ENCODE measurements around the gene SREBF1.
"Not testable (repeated sequence)": the region's sequence is repeated elsewhere in the genome, so short reads cannot be mapped to it uniquely, and the experiment has no call there.

SREBF1 gene

DNA sequence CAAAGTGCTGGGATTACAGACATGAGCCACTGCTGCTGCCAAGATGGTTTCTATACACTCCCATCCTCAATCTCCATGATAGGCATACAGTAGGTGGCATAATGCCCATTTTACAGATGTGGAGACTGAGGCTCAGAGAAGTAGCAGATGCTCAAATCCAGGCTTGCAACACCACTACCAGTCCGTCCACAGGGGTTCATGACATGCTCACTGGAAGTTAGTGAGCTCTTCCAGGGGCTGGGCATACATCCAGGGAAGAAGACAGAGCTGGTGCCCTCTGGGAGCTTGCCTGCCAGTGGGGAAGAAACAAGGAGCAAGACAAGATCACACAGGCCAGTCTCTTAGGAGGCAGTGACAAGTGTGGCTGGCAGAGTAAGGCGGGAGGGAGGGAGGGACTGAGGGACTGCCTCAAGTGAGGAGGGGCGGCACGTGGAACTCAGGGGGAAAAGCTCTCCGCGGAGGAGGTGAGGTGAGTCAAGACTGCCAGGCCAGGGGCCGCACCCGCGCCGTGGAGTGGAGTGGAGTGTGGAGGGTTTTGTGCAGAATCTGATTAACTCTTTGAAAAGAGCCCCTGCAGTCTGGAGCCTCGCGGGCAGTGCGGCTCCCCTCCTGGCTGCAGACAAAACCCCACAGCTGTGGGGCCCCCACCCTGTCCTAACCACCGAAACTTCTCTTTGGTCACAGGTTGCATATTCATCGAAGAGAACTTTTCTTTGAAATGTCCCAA is 27.9 kb downstream of the SREBF1 start:
- Histone ChIP-seq H3K27me3 (ENCODE audit: control insufficient read depth in 1 of 2, insufficient read depth in 2 of 2, low read length in 2 of 2) (no peaks in the 10 kb centered on the region), H3K4me3 (ENCODE audit: low read length in 2 of 2) (no peak overlapping the region), H3K9ac (ENCODE audit: low read length in 2 of 2) (no peak overlapping the region), H3K4me1 (ENCODE audit: control insufficient read depth, insufficient read depth, low read length) (peaks cover 44% of the 10 kb centered on the region), H3K9me3 (ENCODE audit: control insufficient read depth in 2 of 2, low read length in 2 of 2) (no peaks in the 10 kb centered on the region), H3K27ac (ENCODE audit: low read length) (no peak overlapping the region), H3K36me3 (ENCODE audit: control insufficient read depth in 2 of 2, insufficient read depth in 2 of 2, low read length in 2 of 2) (peaks cover 7 to 25% of the 10 kb centered on the region in 2 donors)

GRCh38 chr17:17808200-17808599 is 28.6 kb downstream of the SREBF1 start:
- H3K9ac ChIP-seq (ENCODE audit: low read length in 2 of 2); H3K4me3 ChIP-seq (ENCODE audit: low read length in 2 of 2); H3K27me3 ChIP-seq (ENCODE audit: control insufficient read depth in 1 of 2, insufficient read depth in 2 of 2, low read length in 2 of 2); H3K27ac ChIP-seq (ENCODE audit: low read length); H3K9me3 ChIP-seq (ENCODE audit: control insufficient read depth in 2 of 2, low read length in 2 of 2): not testable (repeated sequence)
- Histone ChIP-seq H3K4me1 (ENCODE audit: control insufficient read depth, insufficient read depth, low read length) (peaks cover 44% of the 10 kb centered on the region), H3K36me3 (ENCODE audit: control insufficient read depth in 2 of 2, insufficient read depth in 2 of 2, low read length in 2 of 2) (peaks cover 9 to 27% of the 10 kb centered on the region in 2 donors)

DNA sequence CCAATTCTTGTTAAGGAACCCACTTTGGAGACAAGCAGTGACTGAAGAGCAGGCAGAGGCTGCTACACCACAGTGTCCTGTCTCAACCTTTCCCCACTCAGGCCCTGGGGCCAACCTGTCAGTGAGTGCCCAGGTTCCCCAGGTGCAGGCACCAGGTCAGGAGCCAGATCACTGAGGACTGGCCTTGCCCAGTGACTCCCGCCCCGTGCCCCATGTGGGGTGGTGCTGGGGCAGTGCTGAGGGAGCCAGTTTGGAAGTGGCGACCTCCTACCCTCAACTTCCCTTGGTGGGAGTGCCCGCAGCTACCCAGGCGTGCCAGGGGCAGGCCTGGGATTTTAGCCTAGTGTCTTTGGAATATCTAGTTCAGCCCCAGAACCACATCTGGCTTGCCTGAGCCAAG is 29.3 kb downstream of the SREBF1 start:
- Histone ChIP-seq H3K9me3 (ENCODE audit: control insufficient read depth in 2 of 2, low read length in 2 of 2) (no peaks in the 10 kb centered on the region), H3K27ac (ENCODE audit: low read length) (no peak overlapping the region), H3K4me1 (ENCODE audit: control insufficient read depth, insufficient read depth, low read length) (peaks cover 40% of the 10 kb centered on the region), H3K27me3 (ENCODE audit: control insufficient read depth in 1 of 2, insufficient read depth in 2 of 2, low read length in 2 of 2) (no peaks in the 10 kb centered on the region), H3K4me3 (ENCODE audit: low read length in 2 of 2) (no peak overlapping the region), H3K9ac (ENCODE audit: low read length in 2 of 2) (no peak overlapping the region), H3K36me3 (ENCODE audit: control insufficient read depth in 2 of 2, insufficient read depth in 2 of 2, low read length in 2 of 2) (peaks cover 5 to 25% of the 10 kb centered on the region in 2 donors)

DNA sequence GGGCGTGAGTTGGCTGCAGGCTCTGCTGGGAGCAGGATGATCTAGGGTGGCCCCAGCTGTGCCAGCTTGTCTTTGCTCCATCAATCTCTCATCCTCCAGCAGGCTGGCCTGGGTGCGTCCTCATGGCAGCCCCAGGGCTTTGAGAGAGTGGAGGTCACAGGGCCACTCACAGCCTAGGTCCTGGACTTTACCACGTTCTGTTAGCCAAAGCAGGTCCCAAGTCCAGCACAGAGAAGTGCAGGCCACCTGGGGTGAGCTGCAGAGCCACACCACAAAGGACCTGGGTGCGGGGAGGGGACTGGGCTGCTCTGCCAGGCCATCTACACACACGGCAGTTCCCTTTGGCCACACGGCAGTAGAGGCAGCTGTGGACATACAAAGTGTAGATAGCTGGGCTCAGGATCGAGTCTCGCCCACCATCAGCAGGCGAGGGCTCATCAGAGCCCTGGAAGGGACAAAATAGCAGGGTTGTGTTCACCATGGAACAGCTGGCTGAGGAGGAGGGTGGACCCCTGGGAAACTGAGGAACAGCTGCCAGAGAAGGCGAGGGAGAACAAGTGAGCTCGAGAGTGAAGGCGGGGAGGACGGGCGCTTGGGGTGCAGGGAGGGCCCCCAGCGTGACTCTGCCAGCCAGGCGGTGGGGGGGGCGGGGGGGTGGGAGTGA is 30.0 kb downstream of the SREBF1 start:
- Histone ChIP-seq H3K36me3 (ENCODE audit: control insufficient read depth in 2 of 2, insufficient read depth in 2 of 2, low read length in 2 of 2) (peaks cover 5 to 27% of the 10 kb centered on the region in 2 donors), H3K4me3 (ENCODE audit: low read length in 2 of 2) (no peak overlapping the region), H3K4me1 (ENCODE audit: control insufficient read depth, insufficient read depth, low read length) (peaks cover 33% of the 10 kb centered on the region), H3K27me3 (ENCODE audit: control insufficient read depth in 1 of 2, insufficient read depth in 2 of 2, low read length in 2 of 2) (no peaks in the 10 kb centered on the region), H3K9me3 (ENCODE audit: control insufficient read depth in 2 of 2, low read length in 2 of 2) (no peaks in the 10 kb centered on the region), H3K9ac (ENCODE audit: low read length in 2 of 2) (no peak overlapping the region), H3K27ac (ENCODE audit: low read length) (no peak overlapping the region)

GRCh38 chr17:17806035-17806434 is 30.8 kb downstream of the SREBF1 start:
- Histone ChIP-seq H3K4me1 (ENCODE audit: control insufficient read depth, insufficient read depth, low read length) (peaks cover 26% of the 10 kb centered on the region), H3K27ac (ENCODE audit: low read length) (no peak overlapping the region), H3K4me3 (ENCODE audit: low read length in 2 of 2) (no peak overlapping the region), H3K9ac (ENCODE audit: low read length in 2 of 2) (no peak overlapping the region), H3K36me3 (ENCODE audit: control insufficient read depth in 2 of 2, insufficient read depth in 2 of 2, low read length in 2 of 2) (peaks cover 5 to 27% of the 10 kb centered on the region in 2 donors), H3K9me3 (ENCODE audit: control insufficient read depth in 2 of 2, low read length in 2 of 2) (no peaks in the 10 kb centered on the region), H3K27me3 (ENCODE audit: control insufficient read depth in 1 of 2, insufficient read depth in 2 of 2, low read length in 2 of 2) (no peaks in the 10 kb centered on the region)

GRCh38 chr17:17805575-17805974 is 31.2 kb downstream of the SREBF1 start:
- no peaks in the 10 kb centered on the region for H3K27me3 ChIP-seq (ENCODE audit: control insufficient read depth in 1 of 2, insufficient read depth in 2 of 2, low read length in 2 of 2)
- H3K4me3 ChIP-seq (ENCODE audit: low read length in 2 of 2), result no peak overlapping the region
- no peak overlapping the region for H3K9ac ChIP-seq (ENCODE audit: low read length in 2 of 2)
- peaks cover 5 to 27% of the 10 kb centered on the region in 2 donors for H3K36me3 ChIP-seq (ENCODE audit: control insufficient read depth in 2 of 2, insufficient read depth in 2 of 2, low read length in 2 of 2)
- no peak overlapping the region for H3K27ac ChIP-seq (ENCODE audit: low read length)
- H3K9me3 ChIP-seq (ENCODE audit: control insufficient read depth in 2 of 2, low read length in 2 of 2), result no peaks in the 10 kb centered on the region
- H3K4me1 ChIP-seq (ENCODE audit: control insufficient read depth, insufficient read depth, low read length), result peaks cover 24% of the 10 kb centered on the region

DNA sequence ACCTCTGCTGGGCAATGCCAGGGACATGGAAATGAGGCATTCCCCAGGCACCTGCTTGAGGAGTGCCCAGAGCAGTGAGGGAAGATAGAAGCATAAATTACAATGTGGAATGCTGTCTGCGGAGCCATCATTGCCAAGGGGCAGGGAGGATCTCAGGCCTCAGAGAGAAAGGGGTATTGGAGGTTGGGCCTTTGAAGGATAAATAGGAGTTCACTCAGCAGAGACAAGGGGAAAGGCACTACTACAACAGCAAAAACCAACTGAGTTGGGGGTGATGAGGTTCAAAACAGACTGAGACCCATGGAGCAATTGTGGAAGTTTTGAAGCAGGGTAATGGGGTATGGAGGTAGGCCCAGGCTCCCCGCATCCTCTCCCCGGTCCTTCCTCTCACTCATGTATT is 32.8 kb downstream of the SREBF1 start:
- Histone ChIP-seq H3K27ac (ENCODE audit: low read length) (no peak overlapping the region), H3K4me3 (ENCODE audit: low read length in 2 of 2) (no peak overlapping the region), H3K27me3 (ENCODE audit: control insufficient read depth in 1 of 2, insufficient read depth in 2 of 2, low read length in 2 of 2) (no peaks in the 10 kb centered on the region), H3K9me3 (ENCODE audit: control insufficient read depth in 2 of 2, low read length in 2 of 2) (no peaks in the 10 kb centered on the region), H3K4me1 (ENCODE audit: control insufficient read depth, insufficient read depth, low read length) (peaks cover 20% of the 10 kb centered on the region), H3K36me3 (ENCODE audit: control insufficient read depth in 2 of 2, insufficient read depth in 2 of 2, low read length in 2 of 2) (peaks cover 6 to 28% of the 10 kb centered on the region in 2 donors), H3K9ac (ENCODE audit: low read length in 2 of 2) (no peak overlapping the region)

GRCh38 chr17:17801800-17802481 is 34.8 kb downstream of the SREBF1 start:
- H3K36me3 ChIP-seq (ENCODE audit: control insufficient read depth in 2 of 2, insufficient read depth in 2 of 2, low read length in 2 of 2), result peaks cover 7 to 29% of the 10 kb centered on the region in 2 donors
- H3K27me3 ChIP-seq (ENCODE audit: control insufficient read depth in 1 of 2, insufficient read depth in 2 of 2, low read length in 2 of 2), result no peaks in the 10 kb centered on the region
- H3K9ac ChIP-seq (ENCODE audit: low read length in 2 of 2), result no peak overlapping the region
- no peak overlapping the region for H3K27ac ChIP-seq (ENCODE audit: low read length)
- no peak overlapping the region for H3K4me3 ChIP-seq (ENCODE audit: low read length in 2 of 2)
- H3K4me1 ChIP-seq (ENCODE audit: control insufficient read depth, insufficient read depth, low read length), result peaks cover 18% of the 10 kb centered on the region
- no peaks in the 10 kb centered on the region for H3K9me3 ChIP-seq (ENCODE audit: control insufficient read depth in 2 of 2, low read length in 2 of 2)

GRCh38 chr17:17800504-17801021 is 36.2 kb downstream of the SREBF1 start:
- no peak overlapping the region for H3K4me3 ChIP-seq (ENCODE audit: low read length in 2 of 2)
- H3K4me1 ChIP-seq (ENCODE audit: control insufficient read depth, insufficient read depth, low read length), result peaks cover 12% of the 10 kb centered on the region
- no peak overlapping the region for H3K9ac ChIP-seq (ENCODE audit: low read length in 2 of 2)
- H3K27me3 ChIP-seq (ENCODE audit: control insufficient read depth in 1 of 2, insufficient read depth in 2 of 2, low read length in 2 of 2), result no peaks in the 10 kb centered on the region
- H3K27ac ChIP-seq (ENCODE audit: low read length), result no peak overlapping the region
- peaks cover 7 to 24% of the 10 kb centered on the region in 2 donors for H3K36me3 ChIP-seq (ENCODE audit: control insufficient read depth in 2 of 2, insufficient read depth in 2 of 2, low read length in 2 of 2)
- H3K9me3 ChIP-seq (ENCODE audit: control insufficient read depth in 2 of 2, low read length in 2 of 2), result no peaks in the 10 kb centered on the region

DNA sequence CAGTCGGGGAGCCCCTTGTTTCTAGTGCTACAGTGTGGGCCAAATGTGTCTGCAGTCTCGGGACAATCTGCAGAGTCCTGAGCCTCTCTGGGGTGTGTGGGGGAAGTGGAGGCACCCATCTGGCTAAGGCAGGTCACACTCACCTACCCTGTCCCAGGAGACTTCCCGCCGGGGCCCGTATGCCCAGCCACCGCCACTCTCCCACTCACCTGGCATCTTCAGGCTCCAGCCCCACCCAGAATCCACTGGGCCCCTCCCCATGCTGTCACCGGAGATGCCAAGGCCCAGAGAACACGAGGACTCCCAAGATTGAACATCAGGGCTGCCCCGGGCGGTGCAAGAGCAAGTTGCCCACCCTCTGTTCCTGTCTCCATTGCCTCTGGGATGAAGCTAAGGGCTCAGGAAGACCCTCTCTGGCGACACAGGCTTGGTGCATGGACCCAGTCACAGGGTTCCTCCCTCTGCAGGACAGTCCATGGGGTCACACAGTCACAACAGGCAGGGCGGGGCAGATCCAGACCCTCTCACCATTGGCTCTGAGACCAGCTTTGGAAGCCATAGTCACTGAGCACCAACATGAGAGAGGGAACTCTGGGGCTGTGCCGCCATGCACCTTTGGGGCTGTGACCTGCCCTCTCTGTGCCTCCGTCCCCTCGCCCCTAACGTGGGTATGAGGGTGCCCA is 38.1 kb downstream of the SREBF1 start:
- Histone ChIP-seq H3K27me3 (ENCODE audit: control insufficient read depth in 1 of 2, insufficient read depth in 2 of 2, low read length in 2 of 2) (no peaks in the 10 kb centered on the region), H3K4me3 (ENCODE audit: low read length in 2 of 2) (no peak overlapping the region), H3K27ac (ENCODE audit: low read length) (no peak overlapping the region), H3K36me3 (ENCODE audit: control insufficient read depth in 2 of 2, insufficient read depth in 2 of 2, low read length in 2 of 2) (peaks cover 6 to 27% of the 10 kb centered on the region in 2 donors), H3K4me1 (ENCODE audit: control insufficient read depth, insufficient read depth, low read length) (peaks cover 17% of the 10 kb centered on the region), H3K9ac (ENCODE audit: low read length in 2 of 2) (no peak overlapping the region), H3K9me3 (ENCODE audit: control insufficient read depth in 2 of 2, low read length in 2 of 2) (no peaks in the 10 kb centered on the region)
